MCF 10A (cell line): ENCODE results near the gene CD5L. TPM values are rescaled to one million over a fixed set of nuclear protein-coding genes. Genes with fewer than 3 reads are reported as not detected.

Experiments
- BruUV-seq: library from RNA; stranded (reverse); fragments of 400-500 nt; replicated peaks from 2 replicates; lab custom pipeline; 2021; lab: Mats Ljungman, UMichigan
- CTCF ChIA-PET: fragments of 300-600 bp; sonication (Branson Sonifier 250); formaldehyde crosslinking; extraction: SDS; loops from one replicate; lab custom pipeline; 2021; ENCODE audit warnings: antibody characterized with exemption, inconsistent platforms; lab: Yijun Ruan, JAX
- POLR2A ChIA-PET: fragments of 300-600, 350-650 bp; sonication (Branson Sonifier 250); formaldehyde crosslinking; extraction: SDS; loops from one replicate; lab custom pipeline; 2020; ENCODE audit warnings: antibody characterized with exemption, inconsistent platforms; lab: Yijun Ruan, JAX
- DNase-seq: peaks from one replicate; pipeline ENCODE4 v3.0.0-alpha.2; 2018; ENCODE audit not compliant: unreplicated experiment
- H3K27ac Mint-ChIP-seq: one replicate; pipeline ENCODE4 v1.8.0; 2022; ENCODE audit warnings: mild to moderate bottlenecking, low read depth, mixed read lengths; ENCODE audit not compliant: unreplicated experiment
- H3K27me3 Mint-ChIP-seq: one replicate; pipeline ENCODE4 v1.8.0; 2022; ENCODE audit warnings: mixed read lengths; ENCODE audit not compliant: insufficient read depth, unreplicated experiment
- H3K36me3 Mint-ChIP-seq: one replicate; pipeline ENCODE4 v1.8.0; 2022; ENCODE audit warnings: mild to moderate bottlenecking, moderate library complexity, mixed read lengths; ENCODE audit not compliant: insufficient read depth, unreplicated experiment
- H3K4me1 Mint-ChIP-seq: one replicate; pipeline ENCODE4 v1.8.0; 2022; ENCODE audit warnings: mixed read lengths; ENCODE audit not compliant: insufficient read depth, unreplicated experiment
- H3K4me3 Mint-ChIP-seq: one replicate; pipeline ENCODE4 v1.8.0; 2022; ENCODE audit warnings: mild to moderate bottlenecking, moderate library complexity, mixed read lengths; ENCODE audit not compliant: unreplicated experiment
- H3K9me3 Mint-ChIP-seq: one replicate; pipeline ENCODE4 v1.8.0; 2022; ENCODE audit warnings: mixed read lengths; ENCODE audit not compliant: unreplicated experiment
- intact Hi-C: fragments of 100-400 bp; cut with micrococcal nuclease; formaldehyde crosslinking; loops from 2 replicates; pipeline ENCODE4 v1.14.1; 2022
- total RNA-seq: library from RNA; stranded (reverse); gene quantifications from 2 replicates; pipeline ENCODE4 v1.2.3, GENCODE V29; 2022
- TF ChIP-seq, protein P1 (sequence below): fragments of 200-600 bp; IDR thresholded peaks from one replicate; pipeline ENCODE4 v1.8.0; 2022; ENCODE audit warnings: antibody characterized with exemption, mild to moderate bottlenecking; ENCODE audit not compliant: unreplicated experiment

CD5L gene
- total RNA-seq, 1 experiment from 2014 or later, result not detected

GRCh38 chr1:157784801-157785200, 56.8 kb downstream of the CD5L start:
- no peaks in the 10 kb centered on the region for H3K9me3 Mint-ChIP-seq
- DNase-seq, result no peak
- no TSS peak for BruUV-seq
- ChIA-PET CTCF (interaction anchor here (0.7 kb wide), 1 partner anchor 434 kb away, joined by 3 read pairs; no protein-coding TSS in a partner anchor), POLR2A (interaction anchor here (0.7 kb wide), 1 partner anchor 9 kb away, joined by 3 read pairs; no protein-coding TSS in a partner anchor)
- no peak overlapping the region for H3K27ac Mint-ChIP-seq
- peaks cover 59% of the 10 kb centered on the region for H3K27me3 Mint-ChIP-seq
- no peak overlapping the region for H3K4me3 Mint-ChIP-seq
- H3K4me1 Mint-ChIP-seq, result no peaks in the 10 kb centered on the region
- no peaks in the 10 kb centered on the region for H3K36me3 Mint-ChIP-seq
- intact Hi-C loops, result no loop called here
- TF ChIP-seq, protein P1, sequence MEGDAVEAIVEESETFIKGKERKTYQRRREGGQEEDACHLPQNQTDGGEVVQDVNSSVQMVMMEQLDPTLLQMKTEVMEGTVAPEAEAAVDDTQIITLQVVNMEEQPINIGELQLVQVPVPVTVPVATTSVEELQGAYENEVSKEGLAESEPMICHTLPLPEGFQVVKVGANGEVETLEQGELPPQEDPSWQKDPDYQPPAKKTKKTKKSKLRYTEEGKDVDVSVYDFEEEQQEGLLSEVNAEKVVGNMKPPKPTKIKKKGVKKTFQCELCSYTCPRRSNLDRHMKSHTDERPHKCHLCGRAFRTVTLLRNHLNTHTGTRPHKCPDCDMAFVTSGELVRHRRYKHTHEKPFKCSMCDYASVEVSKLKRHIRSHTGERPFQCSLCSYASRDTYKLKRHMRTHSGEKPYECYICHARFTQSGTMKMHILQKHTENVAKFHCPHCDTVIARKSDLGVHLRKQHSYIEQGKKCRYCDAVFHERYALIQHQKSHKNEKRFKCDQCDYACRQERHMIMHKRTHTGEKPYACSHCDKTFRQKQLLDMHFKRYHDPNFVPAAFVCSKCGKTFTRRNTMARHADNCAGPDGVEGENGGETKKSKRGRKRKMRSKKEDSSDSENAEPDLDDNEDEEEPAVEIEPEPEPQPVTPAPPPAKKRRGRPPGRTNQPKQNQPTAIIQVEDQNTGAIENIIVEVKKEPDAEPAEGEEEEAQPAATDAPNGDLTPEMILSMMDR, result no peak

DNA sequence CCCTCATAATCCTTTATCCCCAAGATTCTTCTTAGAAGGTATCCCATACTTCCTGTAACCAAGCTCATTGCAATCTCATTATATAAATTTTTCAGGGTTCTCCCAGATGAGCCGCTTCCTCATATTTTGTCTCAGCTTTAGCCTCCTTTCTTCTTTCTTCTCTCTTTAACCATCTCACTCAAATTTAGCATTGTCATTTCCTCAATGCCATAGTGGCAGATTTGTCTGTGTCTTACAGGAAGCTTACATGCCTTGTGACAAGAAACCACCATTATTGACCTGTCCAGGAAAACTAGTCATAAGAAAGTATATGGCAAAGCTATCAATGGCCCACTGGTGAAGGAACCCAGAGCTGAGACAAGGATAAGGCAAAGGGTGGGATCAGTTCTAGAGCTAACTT, 58.7 kb downstream of the CD5L start:
- TF ChIP-seq, protein P1, result no peak
- BruUV-seq, result no TSS peak
- ChIA-PET POLR2A (no interaction called here), CTCF (interaction anchor here (0.6 kb wide), 2 partner anchors 25 to 280 kb away, joined by 3 read pairs; no protein-coding TSS in a partner anchor)
- intact Hi-C loops, result no loop called here
- no peaks in the 10 kb centered on the region for H3K9me3 Mint-ChIP-seq
- no peak overlapping the region for H3K27ac Mint-ChIP-seq
- no peaks in the 10 kb centered on the region for H3K4me1 Mint-ChIP-seq
- H3K36me3 Mint-ChIP-seq, result no peaks in the 10 kb centered on the region
- DNase-seq, result no peak
- H3K27me3 Mint-ChIP-seq, result peaks cover 48% of the 10 kb centered on the region
- no peak overlapping the region for H3K4me3 Mint-ChIP-seq

DNA sequence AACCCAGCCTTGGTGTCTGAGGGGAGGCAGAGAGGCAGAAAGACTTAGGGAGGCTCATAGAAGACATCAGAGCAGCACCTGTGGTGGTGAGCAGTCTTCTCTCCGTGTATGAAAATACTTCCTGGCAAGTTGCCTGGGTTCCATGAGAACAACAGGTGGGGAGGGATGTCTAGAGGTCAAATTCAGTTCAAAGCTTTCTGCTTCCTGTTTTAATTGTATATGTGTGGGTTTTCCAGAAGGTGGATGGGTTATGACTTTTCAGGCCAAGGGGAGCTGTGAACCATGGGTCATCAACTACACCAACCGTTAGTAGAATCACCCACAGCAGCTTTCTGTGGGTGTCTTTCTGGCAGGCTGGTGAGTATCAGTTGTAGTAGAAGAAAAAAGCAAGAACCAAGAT, 60.6 kb downstream of the CD5L start:
- ChIA-PET CTCF (no interaction called here), POLR2A (no interaction called here)
- peak; percentile 15 for DNase-seq
- no peaks in the 10 kb centered on the region for H3K36me3 Mint-ChIP-seq
- H3K4me3 Mint-ChIP-seq, result no peak overlapping the region
- no peak overlapping the region for H3K27ac Mint-ChIP-seq
- no peaks in the 10 kb centered on the region for H3K9me3 Mint-ChIP-seq
- H3K27me3 Mint-ChIP-seq, result peaks cover 35% of the 10 kb centered on the region
- TF ChIP-seq, protein P1, result no peak
- intact Hi-C loops, result no loop called here
- H3K4me1 Mint-ChIP-seq, result no peaks in the 10 kb centered on the region
- no TSS peak for BruUV-seq

Other genes with a start within 250 kb of the CD5L start
- not detected in 2 replicates for gene FCRL4, start 243.7 kb downstream of the CD5L start, total RNA-seq
- not detected in 2 replicates for gene FCRL3, start 141.0 kb downstream of the CD5L start, total RNA-seq
- gene FCRL2, start 64.7 kb downstream of the CD5L start, total RNA-seq, result not detected in 2 replicates
- not detected in 2 replicates for gene FCRL1, start 21.7 kb downstream of the CD5L start, total RNA-seq
- 73.6 and 101 TPM in 2 replicates for gene KIRREL1, start 151.8 kb upstream of the CD5L start, total RNA-seq